ENCODE results near the gene CYP4F12. TPM values are rescaled to one million over a fixed set of nuclear protein-coding genes. Genes with fewer than 3 reads are reported as not detected.
A peak's percentile ranks its signal among the peaks of the same experiment; 100 is the strongest.

The CYP4F12 gene
- total RNA-seq, result 1 to 10 TPM in 1 of 8 experiments, under 1 TPM in 2, not detected in 5; 0.31 to 1.8 (median 0.81) TPM

GRCh38 chr19:15672580-15673175 lies at the start of gene CYP4F12:
Gene CYP4F12 (plus strand): TSS chr19:15673087. CDS start chr19:15673530, 443 bp downstream.
- in situ Hi-C loops (cut with MboI; ENCODE audit: low pct_unique_long_range_greater_than_20kb in 2 of 9, low sequenced_read_pairs in 9 of 9, unreplicated experiment in 9 of 9), result no loop called here
- no peak within 1 kb of the TSS for H3K4me3 ChIP-seq
- WGBS, 10 experiments, result 0 to 38% (median 0%) methylated on average over 1 to 3 of the region's 6 CpGs; no CpG with 5 or more reads in 3 of the 10 experiments
- no peak within 1 kb of the TSS for H3K27ac ChIP-seq
- peak in 3 of 8 experiments; percentile 90 to 94 (median 93) for ATAC-seq (replicated peaks in 6 of 8)
- H3K4me1 ChIP-seq (replicated peaks in 1 of 2), result no peaks in the 10 kb centered on the region

- Histone ChIP-seq H3K27ac (no peak overlapping the region), H3K4me1 (replicated peaks in 1 of 2) (no peaks in the 10 kb centered on the region), H3K4me3 (no peak overlapping the region)
- peak in 2 of 8 experiments; percentile 26 to 29 for ATAC-seq (replicated peaks in 6 of 8)
- in situ Hi-C loops (cut with MboI; ENCODE audit: low pct_unique_long_range_greater_than_20kb in 2 of 9, low sequenced_read_pairs in 9 of 9, unreplicated experiment in 9 of 9), result loop anchor here in 1 of 9 experiments (25.0 kb wide), 1 partner anchor 563 kb away; the partner anchor contains the start of genes AP1M1 and FAM32A
- 0 to 60% (median 0%) methylated on average over 1 to 9 of the region's 9 CpGs; no CpG with 5 or more reads in 3 of the 10 experiments for WGBS, 10 experiments
These were observed 49.1 kb upstream of the CYP4F12 start for GRCh38 chr19:15623711-15624318.

- Histone ChIP-seq H3K27ac (no peak overlapping the region), H3K4me1 (replicated peaks in 1 of 2) (no peaks in the 10 kb centered on the region), H3K4me3 (no peak overlapping the region)
- in situ Hi-C loops (cut with MboI; ENCODE audit: low pct_unique_long_range_greater_than_20kb in 2 of 9, low sequenced_read_pairs in 9 of 9, unreplicated experiment in 9 of 9), result loop anchor here in 2 of 9 experiments (25.0 kb wide), 2 partner anchors 534 to 559 kb away; partner anchors contain the start of genes AP1M1 (in 1 of the 2), CIB3 (in 1 of the 2) and FAM32A (in 1 of the 2)
- 0 to 68% (median 33%) methylated on average over 1 to 11 of the region's 22 CpGs; no CpG with 5 or more reads in 2 of the 10 experiments for WGBS, 10 experiments
- no peak for ATAC-seq (replicated peaks in 6 of 8)
These were observed 44.5 kb upstream of the CYP4F12 start for GRCh38 chr19:15628236-15629002.

- H3K27ac ChIP-seq, result no peak overlapping the region
- no peak overlapping the region for H3K4me3 ChIP-seq
- H3K4me1 ChIP-seq (replicated peaks in 1 of 2), result no peaks in the 10 kb centered on the region
- 0 to 82% (median 14%) methylated on average over 1 to 7 of the region's 25 CpGs; no CpG with 5 or more reads in 4 of the 10 experiments for WGBS, 10 experiments
- ATAC-seq (replicated peaks in 6 of 8), result peak in 3 of 8 experiments; percentile 92 to 98 (median 95)
- in situ Hi-C loops (cut with MboI; ENCODE audit: low pct_unique_long_range_greater_than_20kb in 2 of 9, low sequenced_read_pairs in 9 of 9, unreplicated experiment in 9 of 9), result loop anchor here in 2 of 9 experiments (25.0 kb wide), 2 partner anchors 533 to 558 kb away; partner anchors contain the start of genes AP1M1 (in 1 of the 2), CIB3 (in 1 of the 2) and FAM32A (in 1 of the 2)
These were observed 43.6 kb upstream of the CYP4F12 start for GRCh38 chr19:15629003-15629880.

GRCh38 chr19:15631817-15632216 lies 41.1 kb upstream of the CYP4F12 start:
- peak in 1 of 8 experiments; percentile 30 for ATAC-seq (replicated peaks in 6 of 8)
- Histone ChIP-seq H3K4me3 (no peak overlapping the region), H3K27ac (no peak overlapping the region), H3K4me1 (replicated peaks in 1 of 2) (no peaks in the 10 kb centered on the region)
- in situ Hi-C loops (cut with MboI; ENCODE audit: low pct_unique_long_range_greater_than_20kb in 2 of 9, low sequenced_read_pairs in 9 of 9, unreplicated experiment in 9 of 9), result loop anchor here in 2 of 9 experiments (25.0 kb wide), 2 partner anchors 530 to 555 kb away; partner anchors contain the start of genes AP1M1 (in 1 of the 2), CIB3 (in 1 of the 2) and FAM32A (in 1 of the 2)
- 0 to 40% (median 0%) methylated on average over 1 to 4 of the region's 9 CpGs; no CpG with 5 or more reads in 3 of the 10 experiments for WGBS, 10 experiments

- Histone ChIP-seq H3K4me1 (replicated peaks in 1 of 2) (no peaks in the 10 kb centered on the region), H3K27ac (no peak overlapping the region), H3K4me3 (no peak overlapping the region)
- in situ Hi-C loops (cut with MboI; ENCODE audit: low pct_unique_long_range_greater_than_20kb in 2 of 9, low sequenced_read_pairs in 9 of 9, unreplicated experiment in 9 of 9), result loop anchor here in 2 of 9 experiments (25.0 kb wide), 2 partner anchors 529 to 554 kb away; partner anchors contain the start of genes AP1M1 (in 1 of the 2), CIB3 (in 1 of the 2) and FAM32A (in 1 of the 2)
- WGBS, 10 experiments, result 3 to 67% (median 26%) methylated on average over 1 to 5 of the region's 5 CpGs
- no peak for ATAC-seq (replicated peaks in 6 of 8)
These were observed 39.6 kb upstream of the CYP4F12 start for GRCh38 chr19:15633082-15633835.

GRCh38 chr19:15634105-15634504 lies 38.8 kb upstream of the CYP4F12 start:
- Histone ChIP-seq H3K27ac (no peak overlapping the region), H3K4me1 (replicated peaks in 1 of 2) (no peaks in the 10 kb centered on the region), H3K4me3 (no peak overlapping the region)
- ATAC-seq (replicated peaks in 6 of 8), result no peak
- in situ Hi-C loops (cut with MboI; ENCODE audit: low pct_unique_long_range_greater_than_20kb in 2 of 9, low sequenced_read_pairs in 9 of 9, unreplicated experiment in 9 of 9), result loop anchor here in 2 of 9 experiments (25.0 kb wide), 2 partner anchors 528 to 553 kb away; partner anchors contain the start of genes AP1M1 (in 1 of the 2), CIB3 (in 1 of the 2) and FAM32A (in 1 of the 2)
- WGBS, 10 experiments, result 0 to 83% (median 21%) methylated on average over 1 to 3 of the region's 3 CpGs; no CpG with 5 or more reads in 2 of the 10 experiments

- WGBS, 10 experiments, result 0 to 38% (median 8%) methylated on average over 1 to 2 of the region's 2 CpGs; no CpG with 5 or more reads in 3 of the 10 experiments
- Histone ChIP-seq H3K4me1 (replicated peaks in 1 of 2) (no peaks in the 10 kb centered on the region), H3K27ac (no peak overlapping the region), H3K4me3 (no peak overlapping the region)
- ATAC-seq (replicated peaks in 6 of 8), result no peak
- in situ Hi-C loops (cut with MboI; ENCODE audit: low pct_unique_long_range_greater_than_20kb in 2 of 9, low sequenced_read_pairs in 9 of 9, unreplicated experiment in 9 of 9), result loop anchor here in 2 of 9 experiments (25.0 kb wide), 2 partner anchors 527 to 552 kb away; partner anchors contain the start of genes AP1M1 (in 1 of the 2), CIB3 (in 1 of the 2) and FAM32A (in 1 of the 2)
These were observed 37.7 kb upstream of the CYP4F12 start for GRCh38 chr19:15635016-15635805.

GRCh38 chr19:15636026-15636425 lies 36.9 kb upstream of the CYP4F12 start:
- Histone ChIP-seq H3K4me1 (replicated peaks in 1 of 2) (no peaks in the 10 kb centered on the region), H3K27ac (no peak overlapping the region), H3K4me3 (no peak overlapping the region)
- in situ Hi-C loops (cut with MboI; ENCODE audit: low pct_unique_long_range_greater_than_20kb in 2 of 9, low sequenced_read_pairs in 9 of 9, unreplicated experiment in 9 of 9), result loop anchor here in 2 of 9 experiments (25.0 kb wide), 2 partner anchors 526 to 551 kb away; partner anchors contain the start of genes AP1M1 (in 1 of the 2), CIB3 (in 1 of the 2) and FAM32A (in 1 of the 2)
- ATAC-seq (replicated peaks in 6 of 8), result no peak
- 57 to 60% (median 60%) methylated on average over 1 of the region's 2 CpGs; no CpG with 5 or more reads in 7 of the 10 experiments for WGBS, 10 experiments

GRCh38 chr19:15639596-15639995 lies 33.3 kb upstream of the CYP4F12 start:
- Histone ChIP-seq H3K4me1 (replicated peaks in 1 of 2) (no peaks in the 10 kb centered on the region), H3K4me3 (no peak overlapping the region), H3K27ac (no peak overlapping the region)
- ATAC-seq (replicated peaks in 6 of 8), result no peak
- in situ Hi-C loops (cut with MboI; ENCODE audit: low pct_unique_long_range_greater_than_20kb in 2 of 9, low sequenced_read_pairs in 9 of 9, unreplicated experiment in 9 of 9), result loop anchor here in 2 of 9 experiments (25.0 kb wide), 2 partner anchors 523 to 548 kb away; partner anchors contain the start of genes AP1M1 (in 1 of the 2), CIB3 (in 1 of the 2) and FAM32A (in 1 of the 2)
